Calu3 (cell line): ENCODE measurements around the gene EPG5. TPM values are rescaled to one million over a fixed set of nuclear protein-coding genes. Genes with fewer than 3 reads are reported as not detected.
A peak's percentile ranks its signal among the peaks of the same experiment; 100 is the strongest.
"Not testable (repeated sequence)": the region's sequence is repeated elsewhere in the genome, so short reads cannot be mapped to it uniquely, and the experiment has no call there.

Experiments
- BruUV-seq: library from RNA; stranded (reverse); fragments of 400-500 nt; replicated peaks from 2 replicates; lab custom pipeline; 2021; lab: Mats Ljungman, UMichigan
- CTCF ChIA-PET: fragments of 300-600 bp; sonication (Branson Sonifier 250); formaldehyde crosslinking; loops from one replicate; lab custom pipeline; 2022; ENCODE audit warnings: antibody characterized with exemption; lab: Charles Lee
- DNase-seq: peaks from one replicate; pipeline ENCODE4 v3.0.0; 2022
- H3K27ac Mint-ChIP-seq: one replicate; pipeline ENCODE4 v1.8.0; 2022; ENCODE audit warnings: mixed read lengths; ENCODE audit not compliant: unreplicated experiment
- H3K27me3 Mint-ChIP-seq: one replicate; pipeline ENCODE4 v1.8.0; 2022; ENCODE audit warnings: mixed read lengths; ENCODE audit not compliant: unreplicated experiment
- H3K36me3 Mint-ChIP-seq: one replicate; pipeline ENCODE4 v1.8.0; 2022; ENCODE audit warnings: mild to moderate bottlenecking, moderate library complexity, mixed read lengths; ENCODE audit not compliant: insufficient read depth, unreplicated experiment
- H3K4me1 Mint-ChIP-seq: one replicate; pipeline ENCODE4 v1.8.0; 2022; ENCODE audit warnings: mild to moderate bottlenecking, low read depth, mixed read lengths; ENCODE audit not compliant: unreplicated experiment
- H3K4me3 Mint-ChIP-seq: one replicate; pipeline ENCODE4 v1.8.0; 2022; ENCODE audit warnings: mild to moderate bottlenecking, low read depth, moderate library complexity, mixed read lengths; ENCODE audit not compliant: unreplicated experiment
- H3K9me3 Mint-ChIP-seq: one replicate; pipeline ENCODE4 v1.8.0; 2022; ENCODE audit warnings: low read depth, mixed read lengths; ENCODE audit not compliant: unreplicated experiment
- CTCF ChIP-seq: fragments of 200-600 bp; IDR thresholded peaks from one replicate; pipeline ENCODE4 v1.8.0; 2022; ENCODE audit warnings: antibody characterized with exemption; ENCODE audit not compliant: unreplicated experiment
- intact Hi-C: fragments of 100-400 bp; cut with micrococcal nuclease; formaldehyde crosslinking; loops from one replicate; pipeline ENCODE4 v1.10.0; 2022; ENCODE audit not compliant: unreplicated experiment
- total RNA-seq: library from RNA; stranded (reverse); gene quantifications from 2 replicates; pipeline ENCODE4 v1.2.3, GENCODE V29; 2022

The EPG5 gene
- total RNA-seq, 1 experiment from 2014 or later = 25.6 TPM

- no peak overlapping the region for H3K4me3 Mint-ChIP-seq
- CTCF ChIA-PET = interaction anchor here (0.9 kb wide), 2 partner anchors 16 to 96 kb away, joined by 5 to 7 read pairs; no protein-coding TSS in a partner anchor
- no peaks in the 10 kb centered on the region for H3K9me3 Mint-ChIP-seq
- BruUV-seq = no TSS peak
- no peak overlapping the region for H3K27ac Mint-ChIP-seq
- DNase-seq = peak; percentile 66
- H3K36me3 Mint-ChIP-seq = no peaks in the 10 kb centered on the region
- intact Hi-C loops = loop anchor here (2.0 kb wide), 1 partner anchor 95 kb away; the partner anchor contains the start of gene PSTPIP2
- peaks cover 35% of the 10 kb centered on the region for H3K4me1 Mint-ChIP-seq
- no peaks in the 10 kb centered on the region for H3K27me3 Mint-ChIP-seq
- no peak for TF ChIP-seq CTCF
Observed at GRCh38 chr18:45978084-45978483, 11.0 kb upstream of the EPG5 start.

- Mint-ChIP-seq H3K27me3 (no peaks in the 10 kb centered on the region), H3K4me3 (no peak overlapping the region), H3K9me3 (no peaks in the 10 kb centered on the region), H3K4me1 (peaks cover 35% of the 10 kb centered on the region), H3K27ac (no peak overlapping the region), H3K36me3 (no peaks in the 10 kb centered on the region)
- intact Hi-C loops = no loop called here
- CTCF ChIA-PET = interaction anchor here (0.6 kb wide), 1 partner anchor 32 kb away, joined by 3 read pairs; no protein-coding TSS in a partner anchor
- DNase-seq = no peak
- BruUV-seq = no TSS peak
- TF ChIP-seq CTCF = no peak
Observed at GRCh38 chr18:45976974-45977373, 9.8 kb upstream of the EPG5 start.

GRCh38 chr18:45976566-45976965, 9.4 kb upstream of the EPG5 start:
- no peak for TF ChIP-seq CTCF
- H3K4me3 Mint-ChIP-seq = no peak overlapping the region
- intact Hi-C loops = no loop called here
- H3K27ac Mint-ChIP-seq = no peak overlapping the region
- no peak for DNase-seq
- no peaks in the 10 kb centered on the region for H3K9me3 Mint-ChIP-seq
- CTCF ChIA-PET = interaction anchor here (0.6 kb wide), 1 partner anchor 32 kb away, joined by 3 read pairs; no protein-coding TSS in a partner anchor
- BruUV-seq = no TSS peak
- H3K36me3 Mint-ChIP-seq = no peaks in the 10 kb centered on the region
- no peaks in the 10 kb centered on the region for H3K27me3 Mint-ChIP-seq
- H3K4me1 Mint-ChIP-seq = peaks cover 35% of the 10 kb centered on the region

GRCh38 chr18:45974088-45974536, 7.0 kb upstream of the EPG5 start:
- Mint-ChIP-seq H3K27ac (no peak overlapping the region), H3K4me3 (no peak overlapping the region), H3K9me3 (no peaks in the 10 kb centered on the region), H3K36me3 (no peaks in the 10 kb centered on the region), H3K27me3 (no peaks in the 10 kb centered on the region), H3K4me1 (peaks cover 21% of the 10 kb centered on the region)
- DNase-seq = peak; percentile 62
- intact Hi-C loops = loop anchor here (1.0 to 5.0 kb wide), 3 partner anchors 52 to 309 kb away; no protein-coding TSS in a partner anchor
- no TSS peak for BruUV-seq
- CTCF ChIA-PET = interaction anchor here (1.6 kb wide), 1 partner anchor 49 kb away, joined by 5 read pairs; no protein-coding TSS in a partner anchor
- TF ChIP-seq CTCF = peak; percentile 68

- H3K4me3 Mint-ChIP-seq, H3K27ac Mint-ChIP-seq, H3K9me3 Mint-ChIP-seq, BruUV-seq, CTCF ChIA-PET, H3K27me3 Mint-ChIP-seq, DNase-seq, intact Hi-C loops: not testable (repeated sequence)
- peaks cover 19% of the 10 kb centered on the region for H3K36me3 Mint-ChIP-seq
- peaks cover 41% of the 10 kb centered on the region for H3K4me1 Mint-ChIP-seq
Observed at GRCh38 chr18:45964913-45965312, 2.2 kb downstream of the EPG5 start.
